Myocyte (in vitro differentiated cells): ENCODE results near the gene SNRPB2. TPM values are rescaled to one million over a fixed set of nuclear protein-coding genes. Genes with fewer than 3 reads are reported as not detected.

Experiments
- DNase-seq: peaks from one replicate; pipeline ENCODE4 v3.0.0-alpha.2; 2012; ENCODE audit warnings: low read depth
- total RNA-seq: library from RNA; depleted of rRNA; stranded (reverse); fragments of >200 nt; gene quantifications from 2 replicates; pipeline ENCODE4 v1.2.3, GENCODE V29; 2014

Gene SNRPB2
- total RNA-seq, 1 donor from 2014 or later = 67.3 TPM

GRCh38 chr20:16729080-16729479 lies 746 bp upstream of the SNRPB2 start:
- no peak for DNase-seq

GRCh38 chr20:16732506-16733152 lies 2.8 kb downstream of the SNRPB2 start:
- DNase-seq = no peak

- no peak for DNase-seq
These were observed 10.7 kb downstream of the SNRPB2 start for GRCh38 chr20:16740365-16741072.

- no peak for DNase-seq
These were observed 14.5 kb downstream of the SNRPB2 start for GRCh38 chr20:16744178-16744807.

GRCh38 chr20:16745204-16745603 lies 15.4 kb downstream of the SNRPB2 start:
- DNase-seq = no peak

- no peak for DNase-seq
These were observed 17.5 kb downstream of the SNRPB2 start for GRCh38 chr20:16747291-16747811.

GRCh38 chr20:16748308-16748900 lies 18.6 kb downstream of the SNRPB2 start, which contains the start of gene OTOR:
OTOR (plus strand) TSS chr20:16748358; CDS start chr20:16748402, 44 bp downstream.
- no peak for DNase-seq

GRCh38 chr20:16749573-16749972 lies 19.7 kb downstream of the SNRPB2 start:
- no peak for DNase-seq

GRCh38 chr20:16752082-16752481 lies 22.3 kb downstream of the SNRPB2 start:
- DNase-seq = peak; percentile 9

- DNase-seq = no peak
These were observed 23.1 kb downstream of the SNRPB2 start for GRCh38 chr20:16752901-16753300.

GRCh38 chr20:16758454-16759180 lies 28.8 kb downstream of the SNRPB2 start:
- peak; percentile 9 for DNase-seq

- peak; percentile 24 for DNase-seq
These were observed 29.3 kb downstream of the SNRPB2 start for GRCh38 chr20:16759181-16759563.

- no peak for DNase-seq
These were observed 30.8 kb downstream of the SNRPB2 start for GRCh38 chr20:16760431-16761304.

- peak; percentile 77 for DNase-seq
These were observed 31.5 kb downstream of the SNRPB2 start for GRCh38 chr20:16761305-16761829.

- DNase-seq = no peak
These were observed 34.7 kb downstream of the SNRPB2 start for GRCh38 chr20:16764560-16764959.

GRCh38 chr20:16771213-16771612 lies 41.4 kb downstream of the SNRPB2 start:
- no peak for DNase-seq

- DNase-seq = no peak
These were observed 46.1 kb downstream of the SNRPB2 start for GRCh38 chr20:16775961-16776360.

GRCh38 chr20:16777126-16777525 lies 47.3 kb downstream of the SNRPB2 start:
- no peak for DNase-seq

GRCh38 chr20:16778159-16778558 lies 48.3 kb downstream of the SNRPB2 start:
- DNase-seq = no peak

GRCh38 chr20:16781496-16781895 lies 51.7 kb downstream of the SNRPB2 start:
- no peak for DNase-seq
